ENCODE results near the gene RAB18.

DNA sequence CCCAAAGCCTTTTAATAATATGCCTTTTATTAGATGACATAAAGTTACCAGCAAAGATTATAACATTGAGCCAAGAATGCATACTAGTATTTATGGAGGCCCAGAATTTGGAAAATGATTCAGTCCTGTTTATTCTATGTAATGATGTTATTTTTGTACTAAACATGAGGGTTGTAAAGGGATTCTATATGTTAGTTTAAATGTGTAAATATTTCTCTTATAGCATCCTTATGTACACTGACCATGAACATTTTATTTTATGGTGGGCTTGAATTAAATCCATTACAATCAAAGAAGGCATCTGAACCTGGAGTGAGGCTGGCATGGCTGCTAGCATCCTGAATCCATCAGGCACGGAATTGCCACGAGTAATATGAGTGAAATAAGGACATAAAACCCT, 80.2 kb downstream of the RAB18 start:
- TF ChIP-seq HDAC6 (IDR thresholded peaks at IDR 0.05; ENCODE audit: low read depth, low read length) (no peak), KDM4A (IDR thresholded peaks at IDR 0.05; ENCODE audit: low read depth, low read length, severe bottlenecking) (no peak), POLR2A (IDR thresholded peaks at IDR 0.05; ENCODE audit: control extremely low read depth in 1 of 2, low read depth in 2 of 2, low read length in 2 of 2) (no peak), RXRA (IDR thresholded peaks at IDR 0.05; ENCODE audit: insufficient read depth, low read depth, low read length) (no peak), MAFK (IDR thresholded peaks at IDR 0.05; ENCODE audit: low read depth, low read length) (no peak), SIX5 (IDR thresholded peaks at IDR 0.05; ENCODE audit: low read depth, low read length) (no peak), SRF (IDR thresholded peaks at IDR 0.05; ENCODE audit: low read depth, low read length) (no peak), SP2 (IDR thresholded peaks at IDR 0.05; ENCODE audit: low read length) (no peak), JUND (IDR thresholded peaks at IDR 0.05; ENCODE audit: low read length) (no peak), E2F6 (IDR thresholded peaks at IDR 0.05) (no peak), YY1 (IDR thresholded peaks at IDR 0.05; ENCODE audit: low read depth, low read length) (no peak), GABPA (IDR thresholded peaks at IDR 0.05; ENCODE audit: borderline replicate concordance, insufficient read depth, low read length) (no peak)
- TF ChIP-seq, protein P1, sequence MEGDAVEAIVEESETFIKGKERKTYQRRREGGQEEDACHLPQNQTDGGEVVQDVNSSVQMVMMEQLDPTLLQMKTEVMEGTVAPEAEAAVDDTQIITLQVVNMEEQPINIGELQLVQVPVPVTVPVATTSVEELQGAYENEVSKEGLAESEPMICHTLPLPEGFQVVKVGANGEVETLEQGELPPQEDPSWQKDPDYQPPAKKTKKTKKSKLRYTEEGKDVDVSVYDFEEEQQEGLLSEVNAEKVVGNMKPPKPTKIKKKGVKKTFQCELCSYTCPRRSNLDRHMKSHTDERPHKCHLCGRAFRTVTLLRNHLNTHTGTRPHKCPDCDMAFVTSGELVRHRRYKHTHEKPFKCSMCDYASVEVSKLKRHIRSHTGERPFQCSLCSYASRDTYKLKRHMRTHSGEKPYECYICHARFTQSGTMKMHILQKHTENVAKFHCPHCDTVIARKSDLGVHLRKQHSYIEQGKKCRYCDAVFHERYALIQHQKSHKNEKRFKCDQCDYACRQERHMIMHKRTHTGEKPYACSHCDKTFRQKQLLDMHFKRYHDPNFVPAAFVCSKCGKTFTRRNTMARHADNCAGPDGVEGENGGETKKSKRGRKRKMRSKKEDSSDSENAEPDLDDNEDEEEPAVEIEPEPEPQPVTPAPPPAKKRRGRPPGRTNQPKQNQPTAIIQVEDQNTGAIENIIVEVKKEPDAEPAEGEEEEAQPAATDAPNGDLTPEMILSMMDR (IDR thresholded peaks at IDR 0.05; ENCODE audit: control extremely low read depth in 1 of 3, insufficient read depth in 1 of 3, low read depth in 1 of 3, low read length in 3 of 3) = no peak
